ENCODE results near the gene NDUFB7. TPM values are rescaled to one million over a fixed set of nuclear protein-coding genes. Genes with fewer than 3 reads are reported as not detected.

Gene NDUFB7
- total and polyA plus RNA-seq, 2 of the 8 experiments (the other 6 are each of a cell fraction or from before 2014, with no cell fraction given), result 151 to 740 TPM

- no peak overlapping the region for H2BK20ac ChIP-seq (ENCODE audit: low read length)
- no peaks in the 10 kb centered on the region for H3K27me3 ChIP-seq (replicated peaks in 1 of 4; ENCODE audit: control insufficient read depth in 3 of 4, extremely low read depth in 1 of 4, insufficient read depth in 3 of 4, low read length in 3 of 4)
- DNase-seq (ENCODE audit: low read depth in 1 of 2, low spot score in 2 of 2) (no peak), FAIRE-seq (no peak)
- no peak overlapping the region for H2AK5ac ChIP-seq (ENCODE audit: low read depth, low read length)
- peak overlapping the region; percentile 73 to 90 for H3K4me2 ChIP-seq (ENCODE audit: insufficient read depth in 1 of 2, low read depth in 2 of 2, low read length in 2 of 2)
- H3K27ac ChIP-seq (ENCODE audit: low read depth, low read length), result no peak overlapping the region; the same call in 1 of the 2 replicates
- peak overlapping the region; percentile 54 for H3K56ac ChIP-seq (replicated peaks; ENCODE audit: insufficient read length, low read depth, low read length)
- no peak overlapping the region for H2BK120ac ChIP-seq (replicated peaks; ENCODE audit: low read depth, low read length)
- H3K14ac ChIP-seq (ENCODE audit: insufficient read length), result no peak overlapping the region
- peak overlapping the region; percentile 80; the same call in 1 of the 2 replicates for H2BK5ac ChIP-seq (ENCODE audit: low read depth, low read length)
- ChIA-PET CTCF (ENCODE audit: partially characterized antibody) (interaction anchor here (1.6 kb wide), 1 partner anchor 27 kb away, joined by 3 read pairs; no protein-coding TSS in a partner anchor), POLR2A (ENCODE audit: partially characterized antibody) (interaction anchor here (2.3 kb wide), 1 partner anchor 11 kb away, joined by 16 read pairs; the partner anchor contains the start of gene DNAJB1)
- H3K18ac ChIP-seq (ENCODE audit: extremely low read depth, low read length), result peak overlapping the region; percentile 27; the same call in 1 of the 2 replicates
- H3K4me3 ChIP-seq (ENCODE audit: extremely low read depth in 1 of 4, insufficient read depth in 2 of 4, low read depth in 3 of 4, low read length in 4 of 4), result peak overlapping the region; percentile 75 to 100 (median 92)
- H3K9me3 ChIP-seq (ENCODE audit: insufficient read depth in 2 of 2, low read depth in 1 of 2, low read length in 1 of 2), result no peaks in the 10 kb centered on the region
- TF ChIP-seq CEBPB (IDR thresholded peaks at IDR 0.05; ENCODE audit: low read depth, low read length) (peak; percentile 57; the same call in 1 of the 2 replicates), HDAC6 (IDR thresholded peaks at IDR 0.05; ENCODE audit: low read depth, low read length) (no peak), YY1 (IDR thresholded peaks at IDR 0.05; ENCODE audit: low read depth, low read length) (no peak), SIRT6 (IDR thresholded peaks at IDR 0.05; ENCODE audit: low read length) (no peak)
- H4K91ac ChIP-seq (replicated peaks; ENCODE audit: insufficient read length, low read length), result peak overlapping the region; percentile 39
- H3K79me2 ChIP-seq (ENCODE audit: control insufficient read depth in 1 of 2, insufficient read depth in 2 of 2, low read length in 2 of 2), result peaks cover 7 to 45% of the 10 kb centered on the region in 2 experiments
- no peak overlapping the region for H3K23ac ChIP-seq (ENCODE audit: insufficient read length)
- peak overlapping the region; percentile 20 for H4K5ac ChIP-seq (ENCODE audit: insufficient read length, low read depth, low read length)
- H3K79me1 ChIP-seq (ENCODE audit: low read depth, low read length), result peaks cover 10% of the 10 kb centered on the region
- 3% methylated on average over 18 of the region's 18 CpGs; no CpG with 5 or more reads in 1 of the 2 experiments for WGBS, 2 experiments (ENCODE audit: extremely low coverage in 1 of 2, insufficient coverage in 1 of 2, insufficient read length in 1 of 2, insufficient replicate concordance in 2 of 2, low coverage in 1 of 2, low lambda C conversion rate in 2 of 2, missing lambda C conversion rate in 1 of 2)
- no peak overlapping the region for H2BK12ac ChIP-seq (ENCODE audit: low read depth, low read length)
- H3K9ac ChIP-seq (replicated peaks in 1 of 4; ENCODE audit: extremely low read depth in 1 of 4, low read depth in 3 of 4, low read length in 3 of 4), result peak overlapping the region in 3 of 4 experiments; percentile 91 to 94 (median 92); a peak in 6 of 7 replicates
- H4K20me1 ChIP-seq (replicated peaks in 1 of 2; ENCODE audit: control insufficient read depth in 1 of 2, insufficient read depth in 2 of 2, low read length in 2 of 2), result peaks cover 0 to 6% of the 10 kb centered on the region in 2 experiments
- no peak overlapping the region for H4K8ac ChIP-seq (ENCODE audit: extremely low read depth, insufficient read depth, low read length)
- H2AFZ ChIP-seq (ENCODE audit: low read length), result peak overlapping the region; percentile 65; the same call in 1 of the 2 replicates
- peaks cover 4% of the 10 kb centered on the region for H3K23me2 ChIP-seq (ENCODE audit: low read depth, low read length)
- H3K4ac ChIP-seq (replicated peaks; ENCODE audit: insufficient read length, low read depth, low read length), result no peak overlapping the region
- peak overlapping the region; percentile 19; the same call in 1 of the 2 replicates for H2BK15ac ChIP-seq (ENCODE audit: low read length)
- peaks cover 0 to 2% (median 1%) of the 10 kb centered on the region in 4 experiments; a peak in 3 of 7 replicates for H3K4me1 ChIP-seq (replicated peaks in 1 of 4; ENCODE audit: control insufficient read depth in 3 of 4, insufficient read depth in 4 of 4, low read length in 3 of 4)
- no peaks in the 10 kb centered on the region for H3K36me3 ChIP-seq (ENCODE audit: control insufficient read depth in 2 of 4, insufficient read depth in 4 of 4, low read length in 3 of 4)
Observed at GRCh38 chr19:14530005-14530348, 41.9 kb downstream of the NDUFB7 start.

Data from H1 (cell line).